H1 (cell line): Measurements from ENCODE around the gene FAM193B. TPM values are rescaled to one million over a fixed set of nuclear protein-coding genes. Genes with fewer than 3 reads are reported as not detected.

Experiments used
- CTCF ChIA-PET: fragments of 300-600 bp; sonication (Branson Sonifier 250); formaldehyde crosslinking; loops from one replicate; lab custom pipeline; 2021; ENCODE audit not compliant: partially characterized antibody; lab: Charles Lee
- POLR2A ChIA-PET: fragments of 300-600 bp; sonication (Branson Sonifier 250); formaldehyde crosslinking; loops from one replicate; lab custom pipeline; 2021; ENCODE audit warnings: inconsistent platforms; ENCODE audit not compliant: partially characterized antibody; lab: Charles Lee
- DNase-seq, 2 experiments: peaks; one replicate each; pipeline versions ENCODE4 v3.0.0 to v3.0.0-alpha.2; 2010 to 2022; ENCODE audit warnings: low spot score in 2 of 2, low read depth in 1 of 2, mixed read lengths in 1 of 2
- FAIRE-seq: peaks from 2 replicates; lab custom pipeline; 2011; peaks lifted over from hg19 to GRCh38; lab: Jason Lieb, UNC
- H2AFZ ChIP-seq: 2 replicates; pipeline ENCODE4 v1.8.1; 2012; ENCODE audit warnings: low read length, inconsistent platforms
- H2AK5ac ChIP-seq: 2 replicates; pipeline ENCODE4 v1.6.1; 2013; ENCODE audit warnings: low read depth, low read length
- H2BK120ac ChIP-seq: replicated peaks from 2 replicates; pipeline ENCODE3; 2013; ENCODE audit warnings: low read depth, low read length, inconsistent platforms
- H2BK12ac ChIP-seq: 2 replicates; pipeline ENCODE4 v1.6.1; 2013; ENCODE audit warnings: low read depth, low read length
- H2BK15ac ChIP-seq: 2 replicates; pipeline ENCODE4 v1.6.1; 2013; ENCODE audit warnings: low read length
- H2BK20ac ChIP-seq: 2 replicates; pipeline ENCODE4 v1.6.1; 2013; ENCODE audit warnings: low read length
- H2BK5ac ChIP-seq: 2 replicates; pipeline ENCODE4 v1.6.1; 2013; ENCODE audit warnings: low read depth, low read length
- H3K14ac ChIP-seq: 2 replicates; pipeline ENCODE4 v1.6.1; 2013; ENCODE audit warnings: inconsistent platforms; ENCODE audit not compliant: insufficient read length
- H3K18ac ChIP-seq: 2 replicates; pipeline ENCODE4 v1.6.1; 2013; ENCODE audit warnings: low read length; ENCODE audit errors: extremely low read depth
- H3K23ac ChIP-seq: 2 replicates; pipeline ENCODE4 v1.6.1; 2013; ENCODE audit warnings: inconsistent platforms; ENCODE audit not compliant: insufficient read length
- H3K23me2 ChIP-seq: 2 replicates; pipeline ENCODE4 v1.6.1; 2013; ENCODE audit warnings: low read depth, low read length
- H3K27ac ChIP-seq: 2 replicates; pipeline ENCODE4 v1.6.1; 2011; ENCODE audit warnings: low read depth, low read length, inconsistent platforms
- H3K27me3 ChIP-seq, 4 experiments: replicated peaks in 1 of 4; 1 replicate in 1 of 4; 2 replicates in 3 of 4; pipeline versions ENCODE4 v1.6.1 to v1.8.1; 2011 to 2013; ENCODE audit warnings: low read length in 3 of 4, mild to moderate bottlenecking in 3 of 4, inconsistent platforms in 2 of 4, mixed read lengths in 2 of 4, moderate library complexity in 1 of 4; ENCODE audit not compliant: control insufficient read depth in 3 of 4, insufficient read depth in 3 of 4; ENCODE audit errors: extremely low read depth in 1 of 4
- H3K36me3 ChIP-seq, 4 experiments: 2 replicates each; pipeline versions ENCODE4 v1.6.1 to v1.8.1; 2011 to 2013; ENCODE audit warnings: mild to moderate bottlenecking in 4 of 4, low read length in 3 of 4, moderate library complexity in 2 of 4, control low read depth in 1 of 4, inconsistent platforms in 1 of 4; ENCODE audit not compliant: insufficient read depth in 4 of 4, control insufficient read depth in 2 of 4
- H3K4ac ChIP-seq: replicated peaks from 2 replicates; pipeline ENCODE3; 2013; ENCODE audit warnings: low read length, low read depth, mixed read lengths, inconsistent platforms; ENCODE audit not compliant: insufficient read length
- H3K4me1 ChIP-seq, 4 experiments: replicated peaks in 1 of 4; 1 replicate in 1 of 4; 2 replicates in 3 of 4; pipeline versions ENCODE4 v1.6.1 to v1.8.1; 2011 to 2013; ENCODE audit warnings: low read length in 3 of 4, inconsistent platforms in 2 of 4, mixed read lengths in 1 of 4; ENCODE audit not compliant: insufficient read depth in 4 of 4, control insufficient read depth in 3 of 4
- H3K4me2 ChIP-seq, 2 experiments: 2 replicates each; pipeline versions ENCODE4 v1.6.1 to v1.8.1; 2011 to 2013; ENCODE audit warnings: low read depth in 2 of 2, low read length in 2 of 2, control low read depth in 1 of 2, inconsistent platforms in 1 of 2, mild to moderate bottlenecking in 1 of 2; ENCODE audit not compliant: insufficient read depth in 1 of 2
- H3K4me3 ChIP-seq, 4 experiments: fragments of 200-600, 300-600 bp in 1 of 4; sonication (generic), shearing (Covaris generic), sonication (Bioruptor Twin) in 1 of 4; 2 replicates each; pipeline versions ENCODE4 v1.5.1 to v1.8.1; 2011 to 2016; ENCODE audit warnings: low read length in 4 of 4, low read depth in 3 of 4, control low read depth in 2 of 4, inconsistent platforms in 2 of 4, mild to moderate bottlenecking in 2 of 4, mixed read lengths in 1 of 4, moderate library complexity in 1 of 4; ENCODE audit not compliant: insufficient read depth in 2 of 4; ENCODE audit errors: extremely low read depth in 1 of 4
- H3K56ac ChIP-seq: replicated peaks from 2 replicates; pipeline ENCODE3; 2013; ENCODE audit warnings: low read depth, mild to moderate bottlenecking, mixed read lengths, low read length, inconsistent platforms; ENCODE audit not compliant: insufficient read length
- H3K79me1 ChIP-seq: 2 replicates; pipeline ENCODE4 v1.6.1; 2013; ENCODE audit warnings: low read depth, low read length, control low read depth
- H3K79me2 ChIP-seq, 2 experiments: 2 replicates each; pipeline versions ENCODE4 v1.6.1 to v1.8.1; 2012 to 2013; ENCODE audit warnings: low read length in 2 of 2, mild to moderate bottlenecking in 2 of 2, inconsistent platforms in 1 of 2; ENCODE audit not compliant: insufficient read depth in 2 of 2, control insufficient read depth in 1 of 2
- H3K9ac ChIP-seq, 4 experiments: replicated peaks in 1 of 4; 1 replicate in 1 of 4; 2 replicates in 3 of 4; pipeline versions ENCODE4 v1.6.1 to v1.8.1; 2011 to 2013; ENCODE audit warnings: low read depth in 3 of 4, low read length in 3 of 4, control low read depth in 2 of 4, mild to moderate bottlenecking in 2 of 4, moderate library complexity in 2 of 4, inconsistent platforms in 1 of 4; ENCODE audit errors: extremely low read depth in 1 of 4
- H3K9me3 ChIP-seq, 2 experiments: 2 replicates each; pipeline versions ENCODE4 v1.6.1 to v1.8.1; 2012 to 2013; ENCODE audit warnings: mild to moderate bottlenecking in 2 of 2, moderate library complexity in 2 of 2, control low read depth in 1 of 2, inconsistent platforms in 1 of 2, low read depth in 1 of 2, low read length in 1 of 2, mixed read lengths in 1 of 2; ENCODE audit not compliant: insufficient read depth in 2 of 2
- H4K20me1 ChIP-seq, 2 experiments: replicated peaks in 1 of 2; 2 replicates each; pipeline versions ENCODE3 to v1.8.1; 2011 to 2013; ENCODE audit warnings: inconsistent platforms in 2 of 2, low read length in 2 of 2, mild to moderate bottlenecking in 1 of 2; ENCODE audit not compliant: insufficient read depth in 2 of 2, control insufficient read depth in 1 of 2
- H4K5ac ChIP-seq: 2 replicates; pipeline ENCODE4 v1.6.1; 2013; ENCODE audit warnings: low read length, low read depth, mixed read lengths, inconsistent platforms; ENCODE audit not compliant: insufficient read length
- H4K8ac ChIP-seq: 2 replicates; pipeline ENCODE4 v1.8.0; 2013; ENCODE audit warnings: mild to moderate bottlenecking, moderate library complexity, low read length, inconsistent platforms; ENCODE audit not compliant: insufficient read depth; ENCODE audit errors: extremely low read depth
- H4K91ac ChIP-seq: replicated peaks from 2 replicates; pipeline ENCODE3; 2013; ENCODE audit warnings: low read length, mixed read lengths, inconsistent platforms; ENCODE audit not compliant: insufficient read length
- JUN ChIP-seq: IDR thresholded peaks from 2 replicates; pipeline ENCODE4 v1.6.1; 2011; ENCODE audit warnings: low read depth, mild to moderate bottlenecking, improper control_type of control experiment, low read length
- WGBS, 2 experiments: shearing (Covaris generic) in 1 of 2; methylation state at CpG; one replicate each; pipeline versions ENCODE4 v1.1.6 to v1.1.7; 2013 to 2015; ENCODE audit warnings: low lambda C conversion rate in 2 of 2, mixed read lengths in 2 of 2, inconsistent platforms in 1 of 2, low coverage in 1 of 2, missing lambda C conversion rate in 1 of 2; ENCODE audit not compliant: insufficient replicate concordance in 2 of 2, insufficient coverage in 1 of 2, insufficient read length in 1 of 2; ENCODE audit errors: extremely low coverage in 1 of 2, missing lambda C conversion rate in 1 of 2; 5-methylcytosine and 5-hydroxymethylcytosine counted together
- polyA plus RNA-seq, 7 experiments: library from polyadenylated mRNA; depleted of rRNA in 3 of 7; stranded (reverse) in 5 of 7; unstranded in 2 of 7; fragments of >200 nt in 5 of 7; fragments of 200-250 nt in 2 of 7; gene quantifications; 1 replicate in 5 of 7; 2 replicates in 1 of 7; 4 replicates in 1 of 7; pipeline versions ENCODE4 v1.2.1 to v1.2.3, GENCODE V29; 2011 to 2013; ENCODE audit warnings: missing spikeins in 2 of 7, mixed read lengths in 2 of 7
- total RNA-seq: library from RNA; stranded (reverse); fragmentation: NEBNext Ultra II Directional; extraction: Animal tissue kit (Norgen Biotek cat#: 25700); gene quantifications from 2 replicates; pipeline ENCODE4 v1.2.1, GENCODE V29; 2021

FAM193B gene
- total and polyA plus RNA-seq, 2 of the 8 experiments (the other 6 are each of a cell fraction or from before 2014, with no cell fraction given), result 49.9 to 69.8 TPM

DNA sequence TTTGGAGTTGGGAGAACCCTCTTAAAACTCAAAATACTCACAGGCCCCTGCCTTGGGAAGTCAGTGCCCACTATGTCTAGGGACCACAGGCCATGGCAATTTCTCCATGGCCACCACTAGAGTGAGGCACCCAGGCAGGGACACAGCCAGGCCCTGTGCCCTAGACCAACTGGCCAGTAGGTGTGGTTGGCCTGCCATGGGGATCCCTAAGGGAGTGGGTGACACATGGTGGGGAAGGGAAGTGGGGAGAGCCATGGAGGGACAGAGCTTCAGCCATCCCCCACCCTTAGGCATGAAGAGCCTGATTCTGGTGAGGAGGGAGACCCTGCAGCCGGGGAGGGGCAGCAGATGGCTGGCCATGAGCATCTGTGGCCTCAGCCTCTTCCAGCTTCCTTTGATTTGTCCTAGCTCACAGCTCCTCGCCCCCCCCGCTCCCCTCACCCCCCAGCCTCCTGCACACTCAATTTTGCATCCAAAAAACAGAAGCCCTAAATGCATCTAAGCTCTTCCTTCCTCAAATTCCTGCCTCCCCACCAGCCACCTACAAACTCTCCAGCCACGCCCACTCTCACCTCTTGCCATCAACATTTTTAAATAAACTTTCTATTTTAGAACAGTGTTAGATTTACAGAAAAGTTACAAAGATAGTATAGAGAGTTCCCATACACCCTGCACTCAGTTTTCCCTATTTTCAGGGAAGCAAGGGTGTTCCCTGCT, 79.4 kb downstream of the FAM193B start:
- Histone ChIP-seq H3K4me1 (peaks cover 11 to 40% (median 33%) of the 10 kb centered on the region in 4 experiments), H3K27ac (no peak overlapping the region), H3K4ac (no peak overlapping the region), H2BK15ac (0 out of 2 replicates have a peak overlapping the region, but pooled peaks have one; percentile 81), H3K18ac (peak overlapping the region; percentile 60), H3K36me3 (peaks cover 3 to 18% (median 6%) of the 10 kb centered on the region in 4 experiments; a peak in 5 of 8 replicates), H3K23ac (no peak overlapping the region), H3K9me3 (no peaks in the 10 kb centered on the region), H3K79me2 (peaks cover 14 to 27% of the 10 kb centered on the region in 2 experiments), H2BK20ac (peak overlapping the region; percentile 48; the same call in 1 of the 2 replicates), H4K8ac (no peak overlapping the region), H3K23me2 (peaks cover 3% of the 10 kb centered on the region), H2BK12ac (peak overlapping the region; percentile 87; the same call in 1 of the 2 replicates), H4K91ac (no peak overlapping the region), H2BK120ac (no peak overlapping the region), H3K27me3 (no peaks in the 10 kb centered on the region), H3K14ac (no peak overlapping the region), H4K20me1 (peaks cover 13 to 20% of the 10 kb centered on the region in 2 experiments), H3K4me2 (no peak overlapping the region; a peak in 1 of 4 replicates), H3K9ac (no peak overlapping the region), H3K56ac (no peak overlapping the region), H2BK5ac (no peak overlapping the region), H4K5ac (no peak overlapping the region), H3K79me1 (peaks cover 12% of the 10 kb centered on the region), H2AK5ac (peak overlapping the region; percentile 88; the same call in 1 of the 2 replicates), H2AFZ (no peak overlapping the region), H3K4me3 (no peak overlapping the region)
- ChIA-PET CTCF (interaction anchor here (0.7 to 10.4 kb wide), 7 partner anchors 16 to 165 kb away, joined by 3 to 162 read pairs (median 7); partner anchors contain the start of gene PDLIM7), POLR2A (interaction anchor here (0.6 to 67.5 kb wide), 3 partner anchors 5 to 45 kb away, joined by 3 to 3349 read pairs (median 3349); partner anchors contain the start of genes DBN1, DOK3, PDLIM7 and PRR7)
- FAIRE-seq, result no peak
- no peak for TF ChIP-seq JUN
- 88% methylated on average over 2 of the region's 4 CpGs; no CpG with 5 or more reads in 1 of the 2 experiments for WGBS, 2 experiments
- no peak for DNase-seq
